ENCODE data around the gene XK.

Gene XK

GRCh38 chrX:37684426-37684825 is 1.2 kb upstream of the XK start:
- DNase-seq, result no peak

DNA sequence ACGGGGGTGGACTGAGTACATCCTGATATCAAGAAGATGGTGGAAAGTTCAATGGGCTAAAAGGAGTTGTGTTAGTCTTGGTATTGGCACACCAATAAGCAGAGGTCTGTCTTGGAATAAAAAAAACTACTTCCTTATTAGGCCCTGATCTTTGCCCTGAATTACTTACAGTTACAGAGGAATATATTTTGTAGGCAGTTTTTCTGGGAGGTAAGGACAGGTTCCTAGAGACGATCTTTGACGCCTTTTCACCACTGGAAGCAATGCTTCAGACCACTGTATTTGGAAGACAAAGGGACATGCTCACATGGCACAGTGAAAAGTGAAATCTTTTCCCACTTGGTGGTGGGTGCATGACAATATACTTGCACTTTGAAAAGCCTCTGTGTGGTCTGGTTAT is 618 bp upstream of the XK start:
- no peak for DNase-seq

- no peak for DNase-seq
These were observed 891 bp downstream of the XK start for GRCh38 chrX:37686369-37686995.

DNA sequence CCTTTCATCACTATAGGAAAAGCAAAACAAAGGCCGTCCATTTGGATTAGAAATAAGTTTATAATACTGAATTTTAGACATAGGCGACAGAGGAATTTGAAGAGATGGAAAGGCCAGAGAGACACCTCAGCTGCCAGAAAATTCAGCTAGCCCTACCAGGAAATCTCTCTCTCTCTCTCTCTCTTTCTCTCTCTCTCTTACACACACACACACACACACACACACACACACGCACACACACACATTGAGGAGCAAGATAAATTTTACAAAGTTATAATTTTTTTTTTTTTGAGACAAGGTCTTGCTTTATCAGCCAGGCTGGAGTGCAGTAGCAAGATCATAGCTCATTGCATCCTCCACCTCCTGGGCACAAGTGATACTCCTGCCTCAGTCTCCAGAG is 1.4 kb downstream of the XK start:
- DNase-seq, result no peak

DNA sequence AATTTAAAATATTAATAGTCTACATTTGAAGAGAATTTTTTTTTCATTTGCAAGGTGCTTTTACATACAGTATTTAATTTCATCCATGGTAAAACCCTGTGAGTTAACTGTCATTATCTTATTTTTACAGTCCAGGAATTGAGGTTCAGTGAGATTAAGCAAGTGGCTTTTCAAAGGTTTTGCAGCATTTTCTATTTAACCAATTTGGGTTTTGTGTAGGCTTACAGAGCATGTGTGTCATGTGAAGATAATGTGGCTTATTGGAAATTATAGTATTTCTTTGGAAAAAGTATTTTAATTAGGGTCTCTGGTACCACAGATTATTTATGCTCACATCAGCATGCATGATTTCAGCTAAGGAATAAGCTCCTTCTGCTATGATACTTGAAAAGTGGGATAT is 4.5 kb downstream of the XK start:
- DNase-seq, result no peak

DNA sequence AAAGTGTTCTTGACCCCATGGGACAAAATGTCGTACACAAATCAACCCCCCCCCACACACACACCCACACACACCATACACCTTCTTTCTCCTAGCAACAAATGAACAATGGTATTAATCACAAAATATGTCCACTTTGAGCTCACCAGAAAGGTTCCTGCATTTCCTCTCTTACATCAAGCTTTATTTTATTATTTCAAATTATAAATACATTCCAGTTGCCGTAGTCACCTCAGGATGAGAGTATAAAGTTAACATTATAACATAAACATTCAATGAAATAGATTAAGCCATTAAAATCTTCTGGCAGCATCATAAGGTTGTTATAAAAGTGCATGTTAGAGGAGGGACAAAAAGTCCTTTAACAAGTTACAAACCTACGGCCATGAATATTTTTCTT is 7.3 kb downstream of the XK start:
- no peak for DNase-seq

- no peak for DNase-seq
These were observed 11.7 kb downstream of the XK start for GRCh38 chrX:37697169-37697760.

DNA sequence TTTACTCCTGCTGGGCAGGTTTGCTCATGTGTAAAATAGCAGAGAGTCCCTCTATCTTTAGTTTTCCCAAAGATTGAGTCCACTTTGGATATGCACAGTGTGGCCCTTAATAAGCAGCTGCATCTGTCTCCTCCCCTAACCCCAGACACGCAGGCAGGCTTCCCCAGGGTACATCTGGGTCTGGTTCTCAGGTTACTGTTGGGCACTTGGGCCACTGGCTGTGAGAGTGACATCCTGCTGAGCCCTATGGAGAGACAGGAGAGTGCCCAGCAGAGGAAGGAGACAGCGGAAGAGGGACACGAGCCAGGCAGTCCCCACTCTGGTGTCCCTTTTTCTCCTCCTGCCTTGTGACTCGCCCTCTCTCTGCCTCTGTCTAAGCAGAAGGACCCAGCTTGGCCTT is 16.0 kb downstream of the XK start:
- no peak for DNase-seq

DNA sequence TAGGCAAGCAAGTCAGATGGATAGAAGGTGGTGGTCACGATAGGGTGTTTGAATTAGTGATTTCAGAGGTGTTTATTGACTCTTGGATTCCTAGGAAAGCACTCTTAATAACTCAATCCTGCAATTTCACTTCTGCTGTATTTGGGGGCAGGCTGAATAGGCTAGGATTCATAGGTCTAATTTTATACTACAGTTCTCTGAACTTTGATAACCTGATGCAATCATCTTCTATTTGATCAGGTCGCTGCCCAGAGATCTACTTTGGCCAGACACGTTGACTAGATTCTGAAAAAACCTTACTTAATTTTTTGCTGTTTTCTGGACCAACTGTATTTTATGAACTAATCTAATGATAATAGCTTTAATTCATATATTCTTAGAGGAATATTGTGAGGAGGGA is 26.4 kb downstream of the XK start:
- no peak for DNase-seq

- DNase-seq, result peak; percentile 15
These were observed 26.9 kb downstream of the XK start for GRCh38 chrX:37712458-37712857.

DNA sequence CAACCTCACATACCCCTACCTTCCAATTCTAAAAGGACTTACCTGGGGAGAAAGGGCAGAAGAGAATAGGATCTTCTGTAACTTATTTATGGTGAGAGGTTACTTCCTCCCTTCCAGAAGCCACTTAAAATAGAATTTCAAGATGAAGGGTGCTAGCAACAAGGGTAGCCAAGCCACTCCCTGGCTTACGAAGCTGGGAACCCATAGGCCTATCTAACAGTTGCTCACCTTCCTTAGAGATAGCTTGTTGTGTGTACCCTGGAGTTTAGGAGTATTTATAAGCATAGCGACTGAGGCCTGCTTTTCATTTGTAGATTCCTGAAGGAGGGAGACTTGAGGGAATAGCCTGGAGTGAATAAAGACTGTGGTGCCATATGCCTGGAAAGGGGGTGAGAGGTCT is 28.9 kb downstream of the XK start:
- DNase-seq, result no peak

- DNase-seq, result no peak
These were observed 31.0 kb downstream of the XK start for GRCh38 chrX:37716602-37717001.

DNA sequence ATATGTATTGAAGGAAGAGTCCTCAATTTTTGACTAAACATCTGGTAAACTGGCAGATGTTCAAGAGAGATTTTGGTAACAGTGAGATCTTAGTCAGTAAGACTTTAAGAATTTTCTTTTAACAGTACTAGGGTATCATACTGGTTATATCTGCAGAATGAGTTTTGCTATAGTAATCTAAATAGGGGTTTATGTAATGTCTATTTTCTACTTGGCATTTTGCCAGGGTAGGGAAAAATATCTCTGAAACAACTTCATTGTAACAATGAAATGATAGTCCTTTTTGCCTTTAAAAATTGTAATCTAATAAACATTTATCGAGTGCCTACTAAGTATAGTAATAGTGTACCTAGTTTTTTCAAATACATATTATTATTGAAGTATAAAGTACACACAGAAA is 32.1 kb downstream of the XK start:
- no peak for DNase-seq

- DNase-seq, result no peak
These were observed 37.0 kb downstream of the XK start for GRCh38 chrX:37722595-37722994.

GRCh38 chrX:37726346-37726745 is 40.8 kb downstream of the XK start:
- DNase-seq, result no peak

- DNase-seq, result peak; percentile 82
These were observed 59.8 kb downstream of the XK start for GRCh38 chrX:37745354-37745753.

- peak; percentile 4 for DNase-seq
These were observed 60.2 kb downstream of the XK start for GRCh38 chrX:37745835-37746217.

DNA sequence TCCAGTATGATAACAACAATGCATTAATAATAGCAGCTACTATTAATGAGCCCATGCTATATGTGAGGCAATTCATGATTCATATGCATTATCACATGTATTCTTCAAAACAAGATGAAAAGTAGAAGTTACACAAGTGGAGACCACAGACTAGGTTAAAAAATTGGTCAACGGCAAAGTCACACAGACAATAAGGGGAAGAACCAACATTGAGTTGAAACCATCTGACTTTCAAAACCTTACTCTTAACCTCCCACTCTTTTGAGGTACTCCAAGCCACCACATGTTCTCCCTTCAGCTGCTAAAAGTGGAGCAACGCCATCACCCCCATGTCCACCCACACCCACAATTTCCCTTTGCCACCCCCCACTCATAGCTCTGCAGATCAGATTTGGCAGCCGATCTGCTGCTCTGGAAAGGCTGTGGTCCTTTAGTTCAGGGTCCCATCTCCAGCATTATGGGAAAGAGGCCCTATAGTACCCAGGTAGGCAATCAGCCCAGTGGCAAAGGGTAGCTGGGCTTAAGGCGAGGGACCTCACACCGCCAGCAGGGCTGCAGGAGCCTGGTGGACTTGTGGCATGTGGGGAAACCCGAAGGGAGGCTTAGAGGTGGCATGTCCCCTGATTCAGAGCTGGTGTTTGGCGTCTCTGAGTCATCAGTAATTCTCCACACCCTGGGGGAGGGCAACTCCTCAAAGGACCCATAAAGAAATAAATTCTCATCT is 60.8 kb downstream of the XK start:
- DNase-seq, result peak; percentile 62

- DNase-seq, result no peak
These were observed 61.4 kb downstream of the XK start for GRCh38 chrX:37746951-37747350.

GRCh38 chrX:37752281-37752680 is 66.7 kb downstream of the XK start:
- no peak for DNase-seq

- DNase-seq, result no peak
These were observed 67.3 kb downstream of the XK start for GRCh38 chrX:37752936-37753335.

DNA sequence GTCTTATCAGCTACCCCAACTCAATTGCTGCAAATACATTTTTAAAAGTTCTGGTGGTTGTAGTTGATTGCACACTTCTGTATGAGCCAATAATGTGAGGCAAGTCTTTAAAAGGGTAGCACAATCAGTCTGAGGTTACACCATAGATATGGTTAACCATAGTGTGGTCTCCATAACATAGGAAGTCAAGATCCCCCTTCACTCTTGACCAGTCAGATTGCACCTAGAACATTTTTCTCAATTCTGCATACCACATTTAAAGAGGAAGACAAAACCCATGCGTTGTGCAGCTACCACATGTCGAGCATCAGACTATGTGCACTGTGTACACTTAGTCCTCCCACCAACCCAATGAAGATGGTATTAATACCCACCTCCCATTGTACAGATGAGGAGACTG is 67.8 kb downstream of the XK start:
- DNase-seq, result peak; percentile 28

DNA sequence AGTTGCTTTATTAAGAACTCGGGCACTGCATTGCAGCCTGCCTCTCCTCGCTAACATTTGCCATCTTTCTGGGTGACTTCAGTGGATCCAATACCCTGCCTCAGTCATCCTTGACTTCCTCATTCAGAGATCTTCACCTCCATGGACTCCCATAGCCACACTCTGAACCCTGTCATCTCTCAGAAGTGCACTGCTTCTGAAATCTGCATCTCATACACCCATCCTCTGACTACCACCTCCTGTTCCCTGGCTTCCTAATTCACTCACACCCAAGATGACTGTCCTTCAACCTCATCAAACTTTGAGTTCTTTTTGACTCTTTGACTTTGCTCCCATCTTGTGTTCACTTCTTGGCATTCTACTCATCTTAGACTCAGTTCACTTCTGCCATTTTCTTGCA is 68.9 kb downstream of the XK start:
- peak; percentile 43 for DNase-seq

DNA sequence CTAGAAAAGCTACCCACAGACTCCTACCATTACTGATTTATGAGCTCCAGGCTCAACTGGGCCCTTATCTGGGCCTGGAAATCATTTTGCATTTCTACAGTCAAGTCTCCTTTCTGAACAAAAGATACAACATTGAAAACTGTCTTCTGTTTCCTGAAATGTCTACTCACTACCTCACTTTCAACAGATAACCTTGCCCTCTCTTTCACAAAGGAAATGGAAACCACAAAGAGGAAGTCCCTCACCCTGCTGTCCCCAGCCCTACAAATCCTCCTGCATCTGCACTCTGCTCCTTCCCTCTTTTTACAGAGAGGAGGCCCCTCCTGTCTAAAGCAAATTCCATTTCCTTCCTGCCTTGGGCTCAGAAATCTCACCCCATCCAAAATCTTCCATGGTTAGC is 69.4 kb downstream of the XK start:
- peak; percentile 71 for DNase-seq

GRCh38 chrX:37757082-37757481 is 71.5 kb downstream of the XK start:
- DNase-seq, result no peak
